Measurements from ENCODE around the gene SLC24A5.

The SLC24A5 gene

GRCh38 chr15:48119277-48119676 is 1.5 kb upstream of the SLC24A5 start:
- Histone ChIP-seq H3K4me1 (ENCODE audit: control insufficient read depth in 1 of 2, insufficient read depth in 2 of 2, low read length in 2 of 2) (no peaks in the 10 kb centered on the region), H3K27me3 (ENCODE audit: low read depth, low read length) (no peaks in the 10 kb centered on the region), H3K9me3 (ENCODE audit: control insufficient read depth in 1 of 2, low read length in 2 of 2) (no peaks in the 10 kb centered on the region), H3K36me3 (ENCODE audit: control insufficient read depth in 1 of 2, insufficient read depth in 2 of 2, low read length in 2 of 2) (no peaks in the 10 kb centered on the region), H3K4me3 (ENCODE audit: low read depth in 1 of 2, low read length in 2 of 2) (no peak overlapping the region), H3K27ac (ENCODE audit: low read length) (no peak overlapping the region)

- no peaks in the 10 kb centered on the region for H3K9me3 ChIP-seq (ENCODE audit: control insufficient read depth in 1 of 2, low read length in 2 of 2)
Observed at GRCh38 chr15:48121849-48122248, 1.1 kb downstream of the SLC24A5 start.

GRCh38 chr15:48126667-48127355 is 6.0 kb downstream of the SLC24A5 start:
- H3K27ac ChIP-seq (ENCODE audit: low read length), result no peak overlapping the region
- H3K36me3 ChIP-seq (ENCODE audit: control insufficient read depth in 1 of 2, insufficient read depth in 2 of 2, low read length in 2 of 2), result no peaks in the 10 kb centered on the region
- no peak overlapping the region for H3K4me3 ChIP-seq (ENCODE audit: low read depth in 1 of 2, low read length in 2 of 2)
- H3K9me3 ChIP-seq (ENCODE audit: control insufficient read depth in 1 of 2, low read length in 2 of 2), result no peaks in the 10 kb centered on the region
- H3K27me3 ChIP-seq (ENCODE audit: low read depth, low read length), result no peaks in the 10 kb centered on the region
- H3K4me1 ChIP-seq (ENCODE audit: control insufficient read depth in 1 of 2, insufficient read depth in 2 of 2, low read length in 2 of 2), result no peaks in the 10 kb centered on the region

More at GRCh38 chr15:48121849-48122248, 1.1 kb downstream of the SLC24A5 start:
- Histone ChIP-seq H3K27me3 (ENCODE audit: low read depth, low read length) (no peaks in the 10 kb centered on the region), H3K4me1 (ENCODE audit: control insufficient read depth in 1 of 2, insufficient read depth in 2 of 2, low read length in 2 of 2) (no peaks in the 10 kb centered on the region), H3K4me3 (ENCODE audit: low read depth in 1 of 2, low read length in 2 of 2) (no peak overlapping the region), H3K36me3 (ENCODE audit: control insufficient read depth in 1 of 2, insufficient read depth in 2 of 2, low read length in 2 of 2) (no peaks in the 10 kb centered on the region), H3K27ac (ENCODE audit: low read length) (no peak overlapping the region)

- H3K4me3 ChIP-seq (ENCODE audit: low read depth in 1 of 2, low read length in 2 of 2), result no peak overlapping the region
- H3K27ac ChIP-seq (ENCODE audit: low read length), result no peak overlapping the region
- no peaks in the 10 kb centered on the region for H3K4me1 ChIP-seq (ENCODE audit: control insufficient read depth in 1 of 2, insufficient read depth in 2 of 2, low read length in 2 of 2)
Observed at GRCh38 chr15:48131324-48131723, 10.5 kb downstream of the SLC24A5 start.

GRCh38 chr15:48132874-48133273 is 12.1 kb downstream of the SLC24A5 start:
- Histone ChIP-seq H3K27me3 (ENCODE audit: low read depth, low read length) (no peaks in the 10 kb centered on the region), H3K9me3 (ENCODE audit: control insufficient read depth in 1 of 2, low read length in 2 of 2) (no peaks in the 10 kb centered on the region), H3K4me3 (ENCODE audit: low read depth in 1 of 2, low read length in 2 of 2) (no peak overlapping the region), H3K4me1 (ENCODE audit: control insufficient read depth in 1 of 2, insufficient read depth in 2 of 2, low read length in 2 of 2) (no peaks in the 10 kb centered on the region), H3K27ac (ENCODE audit: low read length) (no peak overlapping the region), H3K36me3 (ENCODE audit: control insufficient read depth in 1 of 2, insufficient read depth in 2 of 2, low read length in 2 of 2) (no peaks in the 10 kb centered on the region)

More at GRCh38 chr15:48131324-48131723, 10.5 kb downstream of the SLC24A5 start:
- Histone ChIP-seq H3K9me3 (ENCODE audit: control insufficient read depth in 1 of 2, low read length in 2 of 2) (no peaks in the 10 kb centered on the region), H3K27me3 (ENCODE audit: low read depth, low read length) (no peaks in the 10 kb centered on the region), H3K36me3 (ENCODE audit: control insufficient read depth in 1 of 2, insufficient read depth in 2 of 2, low read length in 2 of 2) (no peaks in the 10 kb centered on the region)

GRCh38 chr15:48143856-48144255 is 23.1 kb downstream of the SLC24A5 start:
- no peak overlapping the region for H3K27ac ChIP-seq (ENCODE audit: low read length)

GRCh38 chr15:48144889-48145288 is 24.1 kb downstream of the SLC24A5 start:
- Histone ChIP-seq H3K27ac (ENCODE audit: low read length) (no peak overlapping the region), H3K4me3 (ENCODE audit: low read depth in 1 of 2, low read length in 2 of 2) (no peak overlapping the region), H3K27me3 (ENCODE audit: low read depth, low read length) (no peaks in the 10 kb centered on the region), H3K9me3 (ENCODE audit: control insufficient read depth in 1 of 2, low read length in 2 of 2) (no peaks in the 10 kb centered on the region), H3K4me1 (ENCODE audit: control insufficient read depth in 1 of 2, insufficient read depth in 2 of 2, low read length in 2 of 2) (peaks cover 0 to 27% of the 10 kb centered on the region in 2 donors), H3K36me3 (ENCODE audit: control insufficient read depth in 1 of 2, insufficient read depth in 2 of 2, low read length in 2 of 2) (no peaks in the 10 kb centered on the region)

More at GRCh38 chr15:48143856-48144255, 23.1 kb downstream of the SLC24A5 start:
- no peak overlapping the region for H3K4me3 ChIP-seq (ENCODE audit: low read depth in 1 of 2, low read length in 2 of 2)
- no peaks in the 10 kb centered on the region for H3K9me3 ChIP-seq (ENCODE audit: control insufficient read depth in 1 of 2, low read length in 2 of 2)
- peaks cover 0 to 27% of the 10 kb centered on the region in 2 donors for H3K4me1 ChIP-seq (ENCODE audit: control insufficient read depth in 1 of 2, insufficient read depth in 2 of 2, low read length in 2 of 2)
- H3K36me3 ChIP-seq (ENCODE audit: control insufficient read depth in 1 of 2, insufficient read depth in 2 of 2, low read length in 2 of 2), result no peaks in the 10 kb centered on the region
- no peaks in the 10 kb centered on the region for H3K27me3 ChIP-seq (ENCODE audit: low read depth, low read length)

- Histone ChIP-seq H3K4me3 (ENCODE audit: low read depth in 1 of 2, low read length in 2 of 2) (no peak overlapping the region), H3K9me3 (ENCODE audit: control insufficient read depth in 1 of 2, low read length in 2 of 2) (no peaks in the 10 kb centered on the region), H3K27ac (ENCODE audit: low read length) (no peak overlapping the region), H3K36me3 (ENCODE audit: control insufficient read depth in 1 of 2, insufficient read depth in 2 of 2, low read length in 2 of 2) (no peaks in the 10 kb centered on the region), H3K4me1 (ENCODE audit: control insufficient read depth in 1 of 2, insufficient read depth in 2 of 2, low read length in 2 of 2) (peaks cover 0 to 27% of the 10 kb centered on the region in 2 donors), H3K27me3 (ENCODE audit: low read depth, low read length) (no peaks in the 10 kb centered on the region)
Observed at GRCh38 chr15:48145923-48146322, 25.1 kb downstream of the SLC24A5 start.

- Histone ChIP-seq H3K27me3 (ENCODE audit: low read depth, low read length) (no peaks in the 10 kb centered on the region), H3K36me3 (ENCODE audit: control insufficient read depth in 1 of 2, insufficient read depth in 2 of 2, low read length in 2 of 2) (peaks cover 0 to 6% of the 10 kb centered on the region in 2 donors)
Observed at GRCh38 chr15:48147358-48147757, 26.6 kb downstream of the SLC24A5 start.

GRCh38 chr15:48149858-48150257 is 29.1 kb downstream of the SLC24A5 start:
- H3K36me3 ChIP-seq (ENCODE audit: control insufficient read depth in 1 of 2, insufficient read depth in 2 of 2, low read length in 2 of 2), result peaks cover 0 to 11% of the 10 kb centered on the region in 2 donors
- H3K27me3 ChIP-seq (ENCODE audit: low read depth, low read length), result no peaks in the 10 kb centered on the region
- H3K4me1 ChIP-seq (ENCODE audit: control insufficient read depth in 1 of 2, insufficient read depth in 2 of 2, low read length in 2 of 2), result peaks cover 0 to 10% of the 10 kb centered on the region in 2 donors
- H3K4me3 ChIP-seq (ENCODE audit: low read depth in 1 of 2, low read length in 2 of 2), result no peak overlapping the region
- H3K9me3 ChIP-seq (ENCODE audit: control insufficient read depth in 1 of 2, low read length in 2 of 2), result no peaks in the 10 kb centered on the region
- H3K27ac ChIP-seq (ENCODE audit: low read length), result no peak overlapping the region

More at GRCh38 chr15:48147358-48147757, 26.6 kb downstream of the SLC24A5 start:
- no peak overlapping the region for H3K27ac ChIP-seq (ENCODE audit: low read length)
- H3K4me3 ChIP-seq (ENCODE audit: low read depth in 1 of 2, low read length in 2 of 2), result no peak overlapping the region
- H3K4me1 ChIP-seq (ENCODE audit: control insufficient read depth in 1 of 2, insufficient read depth in 2 of 2, low read length in 2 of 2), result peaks cover 0 to 27% of the 10 kb centered on the region in 2 donors
- H3K9me3 ChIP-seq (ENCODE audit: control insufficient read depth in 1 of 2, low read length in 2 of 2), result no peaks in the 10 kb centered on the region

GRCh38 chr15:48153526-48153925 is 32.7 kb downstream of the SLC24A5 start:
- Histone ChIP-seq H3K9me3 (ENCODE audit: control insufficient read depth in 1 of 2, low read length in 2 of 2) (no peaks in the 10 kb centered on the region), H3K4me1 (ENCODE audit: control insufficient read depth in 1 of 2, insufficient read depth in 2 of 2, low read length in 2 of 2) (no peaks in the 10 kb centered on the region), H3K4me3 (ENCODE audit: low read depth in 1 of 2, low read length in 2 of 2) (no peak overlapping the region), H3K27ac (ENCODE audit: low read length) (no peak overlapping the region), H3K27me3 (ENCODE audit: low read depth, low read length) (no peaks in the 10 kb centered on the region), H3K36me3 (ENCODE audit: control insufficient read depth in 1 of 2, insufficient read depth in 2 of 2, low read length in 2 of 2) (peaks cover 0 to 16% of the 10 kb centered on the region in 2 donors)

- peaks cover 0 to 5% of the 10 kb centered on the region in 2 donors for H3K4me1 ChIP-seq (ENCODE audit: control insufficient read depth in 1 of 2, insufficient read depth in 2 of 2, low read length in 2 of 2)
- no peak overlapping the region for H3K4me3 ChIP-seq (ENCODE audit: low read depth in 1 of 2, low read length in 2 of 2)
Observed at GRCh38 chr15:48168616-48169015, 47.8 kb downstream of the SLC24A5 start.

More at GRCh38 chr15:48168616-48169015, 47.8 kb downstream of the SLC24A5 start:
- H3K9me3 ChIP-seq (ENCODE audit: control insufficient read depth in 1 of 2, low read length in 2 of 2), result no peaks in the 10 kb centered on the region
- no peak overlapping the region for H3K27ac ChIP-seq (ENCODE audit: low read length)
- no peaks in the 10 kb centered on the region for H3K27me3 ChIP-seq (ENCODE audit: low read depth, low read length)
- H3K36me3 ChIP-seq (ENCODE audit: control insufficient read depth in 1 of 2, insufficient read depth in 2 of 2, low read length in 2 of 2), result peaks cover 3 to 12% of the 10 kb centered on the region in 2 donors
